Measurements from ENCODE around the gene SOCS6.
"Not testable (repeated sequence)": the region's sequence is repeated elsewhere in the genome, so short reads cannot be mapped to it uniquely, and the experiment has no call there.

The SOCS6 gene

DNA sequence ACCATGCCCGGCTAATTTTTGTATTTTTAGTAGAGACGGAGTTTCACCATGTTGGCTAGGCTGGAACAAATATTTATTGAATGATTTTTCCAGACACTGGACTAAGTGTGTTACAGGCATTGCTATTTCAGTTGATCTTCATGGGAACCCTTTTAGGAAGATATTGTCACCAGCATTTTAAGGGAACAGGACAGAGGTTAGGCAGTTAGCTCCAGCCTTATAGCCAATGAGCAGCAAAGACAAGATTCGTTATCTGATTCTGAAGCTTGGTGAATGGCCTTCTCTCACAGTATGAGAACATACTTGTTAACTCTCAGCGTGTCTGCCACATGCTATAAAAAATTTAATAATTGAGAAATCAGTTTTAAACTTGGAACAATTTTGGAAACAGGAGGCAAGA, 73.4 kb downstream of the SOCS6 start:
- DNase-seq = no peak

DNA sequence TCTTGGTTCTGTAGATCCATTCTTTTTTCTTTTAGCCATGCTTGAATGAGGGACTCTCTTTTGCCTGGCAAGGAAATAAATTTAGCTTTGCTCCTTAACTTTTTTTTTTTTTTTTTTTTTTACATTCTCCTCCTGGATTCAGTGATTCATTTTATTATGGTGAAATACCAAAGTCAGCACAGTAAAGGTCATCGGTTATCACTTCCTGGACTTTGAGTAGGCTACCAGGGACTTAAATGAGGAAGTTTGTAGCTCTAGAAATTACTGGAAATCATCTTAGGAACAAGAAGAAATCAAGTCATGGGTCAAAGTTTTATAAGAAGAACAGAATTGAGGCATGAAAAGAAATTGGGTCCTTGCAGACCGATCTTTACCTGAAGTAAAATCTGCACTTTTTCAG, 75.0 kb downstream of the SOCS6 start:
- DNase-seq = no peak

DNA sequence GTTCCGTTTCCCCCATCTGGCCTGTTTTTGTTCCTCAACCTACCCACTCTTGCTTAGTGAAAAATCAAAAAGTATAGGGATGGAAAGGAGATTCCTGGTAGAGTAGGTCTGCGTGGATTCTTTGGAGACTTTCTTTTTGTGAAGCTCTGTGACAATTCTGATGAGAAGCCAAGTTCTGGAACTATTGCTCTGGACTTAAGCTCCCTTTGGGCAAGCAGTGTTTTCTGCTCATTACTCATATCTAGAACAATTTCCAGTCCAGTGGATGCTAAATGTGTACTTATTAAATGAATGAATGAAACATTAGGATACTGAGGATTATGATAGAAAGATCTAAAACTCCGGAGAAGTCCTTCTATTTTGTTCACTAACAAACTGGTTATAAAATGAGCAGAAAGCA, 76.5 kb downstream of the SOCS6 start:
- DNase-seq = no peak

DNA sequence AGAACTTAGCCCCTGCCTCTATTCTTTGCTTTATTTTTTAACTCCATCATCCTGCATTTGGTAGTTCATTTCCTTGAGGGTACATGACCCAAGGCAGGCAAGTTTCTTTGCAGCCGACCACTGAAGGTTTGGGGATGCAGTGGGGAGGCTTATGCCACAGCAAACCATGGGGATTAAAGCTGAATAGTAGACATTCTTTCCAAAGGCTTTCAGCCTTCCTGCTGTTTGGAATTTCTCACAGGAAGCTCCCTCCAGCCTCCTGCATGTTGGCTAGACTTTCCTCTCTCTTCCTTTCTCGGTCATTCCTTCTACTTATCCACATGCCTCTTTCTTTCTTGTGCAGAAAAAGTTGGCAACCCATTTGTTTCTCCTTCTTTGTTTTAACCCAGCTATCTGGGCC, 77.3 kb downstream of the SOCS6 start:
- DNase-seq = no peak

DNA sequence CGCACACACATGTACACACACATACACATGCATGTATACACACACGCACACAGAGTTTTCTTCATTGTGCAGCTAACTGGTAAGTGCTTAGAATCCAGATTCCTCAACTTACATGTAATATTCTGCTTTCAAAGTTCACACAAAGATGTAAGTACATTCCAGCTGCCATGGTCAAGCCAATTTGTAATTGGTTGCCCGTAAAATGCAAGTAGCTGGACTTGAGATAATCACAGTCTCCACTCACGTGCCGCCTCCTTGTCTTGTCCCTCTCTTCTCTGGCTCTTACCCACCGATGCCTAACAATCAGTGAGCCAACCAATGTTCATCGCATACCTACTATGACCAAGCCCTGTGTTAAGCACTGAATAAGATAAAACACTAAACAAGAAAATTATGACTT, 77.8 kb downstream of the SOCS6 start:
- DNase-seq = no peak

DNA sequence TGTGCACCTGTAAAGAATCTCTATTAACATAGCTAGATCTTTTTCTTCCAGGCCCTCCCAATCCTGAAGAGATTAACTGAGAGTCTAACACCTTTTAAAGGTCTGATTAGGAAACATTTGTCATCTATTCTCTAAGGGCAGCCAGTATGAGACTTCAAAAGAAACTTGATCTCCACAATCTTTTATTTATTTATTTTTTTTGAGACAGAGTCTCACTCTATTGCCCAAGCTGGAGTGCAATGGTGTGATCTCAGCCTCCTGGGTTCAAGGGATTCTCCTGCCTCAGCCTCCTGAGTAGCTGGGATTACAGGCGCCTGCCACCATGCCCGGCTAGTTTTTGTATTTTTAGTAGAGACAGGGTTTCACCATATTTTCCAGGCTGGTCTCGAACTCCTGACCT, 78.5 kb downstream of the SOCS6 start:
- DNase-seq = not testable (repeated sequence)

DNA sequence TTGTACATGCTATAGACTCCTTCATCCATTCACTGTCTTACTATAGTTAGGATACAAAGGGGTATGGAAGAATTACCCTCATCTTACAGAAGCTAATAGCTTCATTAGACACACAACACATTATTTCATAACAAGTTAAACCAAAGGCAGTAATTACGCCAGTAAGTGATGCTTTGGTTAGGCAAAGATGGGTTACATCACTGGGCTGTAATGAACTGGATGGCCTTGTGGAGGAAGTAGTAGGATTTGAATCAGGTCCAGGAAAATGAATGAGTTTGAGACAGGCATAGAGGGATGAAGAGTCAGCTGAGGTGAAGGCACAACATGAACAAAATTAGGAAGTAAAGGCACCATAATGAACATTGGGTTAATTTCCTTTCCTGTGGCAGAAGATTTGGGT, 80.1 kb downstream of the SOCS6 start:
- no peak for DNase-seq

DNA sequence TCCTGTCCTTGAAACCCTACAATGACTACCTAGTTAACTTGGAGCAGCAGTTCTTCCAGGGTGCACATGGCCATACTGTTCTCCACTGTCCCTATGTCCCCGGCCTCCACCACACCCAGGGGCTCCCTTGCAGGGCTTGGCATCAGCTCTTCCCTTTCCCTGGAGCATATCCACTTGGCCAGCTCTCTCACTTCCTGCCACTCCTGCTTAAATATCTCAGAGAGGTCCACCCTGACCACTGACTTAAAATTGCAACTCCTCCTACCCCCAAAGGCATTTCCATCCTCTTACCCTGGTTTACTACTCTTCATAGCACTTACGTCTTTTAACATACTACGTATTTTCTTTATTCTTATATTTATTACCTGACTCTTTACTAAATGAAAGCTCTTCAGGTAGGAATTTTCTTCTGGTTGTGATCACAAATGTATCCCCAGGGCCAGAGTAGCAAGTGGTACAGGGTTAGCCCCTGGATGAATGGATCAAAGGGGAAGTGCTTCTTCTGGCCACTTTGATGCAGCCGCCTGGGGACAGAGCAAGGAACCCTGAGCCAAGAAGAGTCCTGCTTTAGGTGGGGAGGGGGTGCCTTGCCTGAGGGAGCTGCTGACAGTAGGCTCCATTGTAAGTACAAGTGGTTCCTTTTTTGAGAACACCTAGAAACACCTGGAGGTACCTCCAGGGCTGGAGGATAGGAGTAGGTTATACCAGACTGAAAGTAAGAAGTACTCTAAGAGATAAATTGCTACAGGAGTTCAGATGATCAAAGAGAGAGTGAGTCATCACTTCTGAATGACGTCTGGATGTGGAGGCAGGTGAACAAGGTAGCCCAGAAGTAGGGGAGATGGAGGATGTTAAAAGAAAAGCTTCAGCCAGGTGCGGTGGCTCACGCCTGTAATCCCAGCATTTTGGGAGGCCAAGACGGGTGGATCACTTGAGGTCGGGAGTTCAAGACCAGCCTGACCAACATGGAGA, 82.2 kb downstream of the SOCS6 start:
- no peak for DNase-seq

DNA sequence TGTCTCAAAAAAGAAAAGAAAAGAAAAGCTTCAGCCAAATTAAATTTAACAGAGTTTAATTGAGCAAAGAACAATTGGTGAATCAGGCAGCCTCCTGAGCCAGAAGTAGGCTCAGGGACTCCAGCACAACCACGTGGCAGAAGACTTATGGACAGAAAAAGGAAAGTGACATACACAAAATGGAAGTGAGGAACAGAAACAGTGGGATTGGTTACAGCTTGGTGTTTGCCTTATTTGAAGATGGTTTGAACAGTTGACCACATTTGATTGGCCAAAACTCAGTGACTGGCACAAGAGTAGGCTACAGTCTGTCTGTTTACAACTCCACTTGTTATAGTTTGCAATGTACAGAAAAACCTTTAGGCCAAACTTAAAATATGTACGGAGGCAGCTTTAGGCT, 83.1 kb downstream of the SOCS6 start:
- DNase-seq = no peak

DNA sequence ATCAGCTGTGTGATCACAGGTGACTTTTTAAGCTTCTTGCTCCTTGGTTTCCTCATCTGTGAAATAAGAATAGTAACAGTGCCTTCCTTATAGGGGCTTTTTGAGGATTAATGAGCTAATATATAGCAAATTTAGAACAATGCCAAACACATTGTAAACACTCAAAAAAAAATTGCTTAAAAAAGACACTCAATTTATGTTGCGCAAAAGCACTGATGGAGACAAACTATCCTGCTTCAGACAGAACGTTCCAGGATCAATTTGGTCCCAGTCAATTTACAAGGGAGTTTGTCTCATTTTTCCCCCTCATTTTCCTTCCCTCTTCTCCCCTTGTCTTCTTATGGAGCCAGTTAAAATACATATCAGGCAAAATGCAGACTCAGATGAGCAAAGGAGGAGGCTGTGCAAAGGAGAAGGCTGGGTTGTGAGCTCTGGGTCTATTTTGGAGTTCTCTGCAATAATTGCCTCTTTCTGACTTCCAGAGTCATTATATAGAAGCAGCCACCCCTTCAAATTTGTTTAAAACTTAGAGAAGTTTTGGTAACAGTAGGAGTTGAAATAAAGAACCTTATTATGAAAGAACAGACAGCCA, 83.7 kb downstream of the SOCS6 start:
- no peak for DNase-seq

DNA sequence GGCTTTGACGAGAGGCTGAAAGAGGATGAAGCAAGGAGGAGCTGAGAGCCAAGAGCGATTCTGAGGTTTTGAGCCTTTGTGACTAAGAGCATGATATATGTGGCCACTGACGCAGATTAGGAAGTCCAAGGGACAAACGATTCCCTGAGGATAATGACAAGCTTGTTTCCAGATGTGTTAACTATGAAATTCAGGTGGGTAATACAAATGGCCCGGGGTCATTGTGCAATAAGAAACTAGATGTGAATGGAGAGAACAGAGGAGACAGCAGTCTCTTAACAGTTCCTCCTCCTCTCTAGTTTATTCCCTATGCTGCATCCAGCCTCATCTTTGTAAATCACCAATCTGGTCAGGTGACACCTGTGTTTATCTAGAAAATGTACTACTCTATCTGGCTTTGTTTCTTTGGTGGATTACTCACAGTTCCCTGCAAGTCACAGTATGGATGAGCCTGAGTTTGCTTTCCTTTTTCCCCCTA, 84.2 kb downstream of the SOCS6 start:
- no peak for DNase-seq

DNA sequence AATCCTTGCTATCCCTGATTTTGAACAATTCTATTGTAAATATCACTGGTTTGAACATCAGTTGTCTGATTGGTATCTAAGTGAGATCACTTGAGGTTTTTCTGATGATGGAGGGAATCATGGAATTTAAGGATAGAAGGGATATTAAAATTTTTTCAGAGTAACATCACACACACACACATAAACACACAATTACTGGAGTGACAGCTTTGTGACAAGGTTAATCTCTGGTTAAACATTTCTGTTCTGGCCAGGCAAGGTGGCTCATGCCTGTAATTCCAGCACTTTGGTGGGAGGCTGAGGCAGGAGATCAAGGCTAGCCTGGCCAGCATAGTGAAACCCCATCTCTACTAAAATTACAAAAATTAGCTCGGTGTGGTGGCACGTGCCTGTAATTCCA, 85.3 kb downstream of the SOCS6 start:
- no peak for DNase-seq

DNA sequence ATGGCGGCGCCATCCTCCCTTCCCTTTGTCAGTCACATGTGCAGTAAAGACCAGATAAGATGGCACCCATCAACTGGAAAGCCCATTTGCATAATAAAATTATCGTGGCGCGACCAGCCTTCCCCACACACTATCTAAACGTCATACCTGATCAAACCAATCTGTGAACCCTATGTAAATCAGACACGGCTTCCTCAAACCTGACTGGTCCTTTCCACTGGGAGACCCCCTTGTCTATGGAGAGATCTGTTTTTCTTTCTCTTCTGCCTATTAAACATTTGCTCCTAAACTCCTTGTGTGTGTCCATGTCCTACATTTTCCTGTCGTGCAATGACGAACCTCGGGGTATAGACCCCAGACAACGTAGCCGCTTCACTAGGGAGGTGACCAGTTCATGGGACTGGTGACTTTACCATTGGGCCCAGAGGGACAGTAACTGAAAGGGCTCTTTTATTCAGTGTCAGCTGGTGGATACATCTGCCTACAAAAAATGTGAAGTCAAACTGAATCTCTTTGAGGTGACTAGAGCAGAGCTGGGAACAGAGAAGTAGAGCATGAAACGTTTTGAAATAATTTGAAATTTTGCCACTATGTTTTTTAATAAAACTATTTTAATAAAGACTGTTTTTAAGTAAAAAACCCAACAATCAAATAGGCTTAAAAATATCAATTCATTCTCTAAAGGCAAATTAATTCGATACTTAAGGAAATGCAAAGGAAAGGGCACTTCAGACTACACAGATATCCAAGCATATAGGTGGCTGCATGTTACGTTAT, 87.5 kb downstream of the SOCS6 start:
- DNase-seq = no peak

DNA sequence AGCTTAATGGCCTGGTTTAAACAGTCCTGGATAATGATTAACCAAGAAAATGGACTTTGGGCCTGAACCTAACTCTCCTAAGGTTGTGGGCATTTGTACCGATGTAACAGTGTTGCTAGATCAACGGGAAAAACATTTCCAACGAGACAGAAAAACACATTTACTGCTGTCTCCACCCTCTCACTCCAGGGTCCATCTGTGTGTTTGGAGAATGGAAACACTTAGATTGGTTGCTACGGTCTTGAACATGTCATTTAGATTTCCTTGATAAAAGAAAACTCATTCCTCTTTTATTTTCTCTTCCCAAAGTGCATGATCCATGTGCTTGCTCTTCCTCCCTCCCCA, 88.0 kb downstream of the SOCS6 start:
- DNase-seq = no peak

DNA sequence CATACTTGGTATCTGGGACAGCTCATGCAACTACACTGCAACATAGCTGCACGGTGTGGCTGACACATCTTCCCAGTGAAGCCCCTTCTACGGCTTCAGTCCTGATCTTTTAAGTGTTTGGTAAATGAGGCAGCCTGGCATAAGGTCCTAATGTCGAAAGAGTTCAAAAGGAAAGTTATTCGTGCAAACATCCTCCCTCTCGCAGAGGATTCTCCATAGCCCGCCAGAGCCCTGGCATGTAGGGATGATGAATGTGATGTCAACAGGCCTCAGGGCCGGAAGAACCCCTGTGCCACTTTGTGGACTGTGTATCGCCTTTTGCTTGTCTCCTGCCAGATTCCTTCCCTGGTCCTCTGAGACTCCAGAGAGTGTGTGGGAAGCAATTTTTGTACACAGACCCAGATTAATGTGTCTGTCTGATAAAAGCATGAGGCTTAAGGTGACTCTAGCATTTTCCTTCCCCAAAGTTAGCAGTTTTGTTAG, 88.5 kb downstream of the SOCS6 start:
- DNase-seq = no peak

DNA sequence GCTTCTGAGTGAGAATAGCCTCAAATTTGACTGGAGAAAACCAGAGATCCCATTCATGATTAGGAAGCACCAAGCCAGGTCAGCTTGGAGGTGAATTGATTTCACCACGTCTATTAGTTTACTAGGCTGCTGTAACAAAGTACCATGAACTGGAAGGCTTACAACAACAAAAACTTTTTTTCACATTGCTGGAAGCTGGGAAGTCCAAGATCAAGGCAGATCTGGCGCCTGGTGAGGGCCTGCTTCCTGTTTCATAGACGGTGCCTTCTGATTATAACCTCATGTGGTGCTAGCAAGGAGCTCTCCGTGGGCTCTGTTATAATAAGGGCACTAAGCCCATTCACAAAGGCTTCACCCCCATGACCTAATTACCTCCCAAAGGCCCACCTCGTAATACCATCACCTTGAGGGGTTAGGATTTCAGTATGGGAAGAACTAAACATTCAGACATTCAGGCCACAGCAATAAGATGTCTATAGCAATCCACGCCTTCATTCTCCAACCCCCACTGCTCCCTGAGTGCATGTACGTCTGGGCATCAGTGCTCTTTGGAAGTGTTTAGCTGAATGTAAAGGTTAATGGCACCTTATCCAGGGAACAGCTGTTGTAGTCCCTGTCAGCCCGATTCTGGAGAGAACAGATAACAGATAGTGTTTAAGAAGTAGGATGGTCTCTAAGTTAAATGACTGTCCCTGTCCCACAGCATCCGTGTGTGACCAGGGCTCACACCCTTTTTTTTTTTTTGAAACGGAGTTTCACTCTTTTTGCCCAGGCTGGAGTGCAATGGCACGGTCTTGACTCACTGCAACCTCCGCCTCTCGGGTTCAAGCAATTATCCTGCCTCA, 89.2 kb downstream of the SOCS6 start:
- DNase-seq = no peak
